Measurements from ENCODE around the gene CTNNBL1.

- TF ChIP-seq POLR2A (IDR thresholded peaks at IDR 0.05), result no peak
- TF ChIP-seq, protein P1, sequence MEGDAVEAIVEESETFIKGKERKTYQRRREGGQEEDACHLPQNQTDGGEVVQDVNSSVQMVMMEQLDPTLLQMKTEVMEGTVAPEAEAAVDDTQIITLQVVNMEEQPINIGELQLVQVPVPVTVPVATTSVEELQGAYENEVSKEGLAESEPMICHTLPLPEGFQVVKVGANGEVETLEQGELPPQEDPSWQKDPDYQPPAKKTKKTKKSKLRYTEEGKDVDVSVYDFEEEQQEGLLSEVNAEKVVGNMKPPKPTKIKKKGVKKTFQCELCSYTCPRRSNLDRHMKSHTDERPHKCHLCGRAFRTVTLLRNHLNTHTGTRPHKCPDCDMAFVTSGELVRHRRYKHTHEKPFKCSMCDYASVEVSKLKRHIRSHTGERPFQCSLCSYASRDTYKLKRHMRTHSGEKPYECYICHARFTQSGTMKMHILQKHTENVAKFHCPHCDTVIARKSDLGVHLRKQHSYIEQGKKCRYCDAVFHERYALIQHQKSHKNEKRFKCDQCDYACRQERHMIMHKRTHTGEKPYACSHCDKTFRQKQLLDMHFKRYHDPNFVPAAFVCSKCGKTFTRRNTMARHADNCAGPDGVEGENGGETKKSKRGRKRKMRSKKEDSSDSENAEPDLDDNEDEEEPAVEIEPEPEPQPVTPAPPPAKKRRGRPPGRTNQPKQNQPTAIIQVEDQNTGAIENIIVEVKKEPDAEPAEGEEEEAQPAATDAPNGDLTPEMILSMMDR (IDR thresholded peaks at IDR 0.05), result no peak
- no peak for TF ChIP-seq EP300 (IDR thresholded peaks at IDR 0.05)
Measured at GRCh38 chr20:37729909-37730308, 36.1 kb downstream of the CTNNBL1 start.
